GM20000 (cell line): ENCODE measurements around the gene MGST2.

Experiments
- DNase-seq: peaks from one replicate; pipeline ENCODE4 v3.0.0; 2012; ENCODE audit warnings: low spot score
- TF ChIP-seq, protein P1 (sequence below): IDR thresholded peaks from 2 replicates; pipeline ENCODE4 v1.5.1; 2012; ENCODE audit warnings: mild to moderate bottlenecking, control low read depth; ENCODE audit errors: extremely low read depth, missing control alignments

Gene MGST2

DNA sequence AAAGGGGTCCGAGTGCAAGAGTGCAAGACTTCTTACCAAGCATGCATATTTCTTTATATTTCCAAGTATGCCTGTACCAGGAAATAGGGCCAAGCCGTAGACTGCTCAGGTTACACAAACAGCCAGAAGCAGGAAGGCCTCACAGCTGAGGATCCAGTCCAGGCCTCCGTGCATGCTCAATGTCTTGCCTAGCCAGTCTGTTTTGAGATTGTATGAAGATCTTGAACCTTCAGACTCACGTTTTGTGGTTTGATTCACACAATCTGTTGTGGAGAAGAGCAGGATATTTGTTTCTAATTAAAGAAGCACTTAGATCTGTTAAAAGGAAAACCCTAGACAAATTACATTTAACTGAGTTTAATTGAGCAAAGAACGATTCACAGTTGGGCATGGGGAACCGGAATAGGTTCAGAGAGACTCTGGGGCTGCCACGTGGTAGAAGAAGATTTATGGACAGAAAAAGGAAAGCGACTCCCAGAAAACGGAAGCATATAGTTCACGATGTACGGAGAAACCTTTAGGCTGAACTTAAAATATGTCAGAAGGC, 1.2 kb downstream of the MGST2 start:
- TF ChIP-seq, protein P1, sequence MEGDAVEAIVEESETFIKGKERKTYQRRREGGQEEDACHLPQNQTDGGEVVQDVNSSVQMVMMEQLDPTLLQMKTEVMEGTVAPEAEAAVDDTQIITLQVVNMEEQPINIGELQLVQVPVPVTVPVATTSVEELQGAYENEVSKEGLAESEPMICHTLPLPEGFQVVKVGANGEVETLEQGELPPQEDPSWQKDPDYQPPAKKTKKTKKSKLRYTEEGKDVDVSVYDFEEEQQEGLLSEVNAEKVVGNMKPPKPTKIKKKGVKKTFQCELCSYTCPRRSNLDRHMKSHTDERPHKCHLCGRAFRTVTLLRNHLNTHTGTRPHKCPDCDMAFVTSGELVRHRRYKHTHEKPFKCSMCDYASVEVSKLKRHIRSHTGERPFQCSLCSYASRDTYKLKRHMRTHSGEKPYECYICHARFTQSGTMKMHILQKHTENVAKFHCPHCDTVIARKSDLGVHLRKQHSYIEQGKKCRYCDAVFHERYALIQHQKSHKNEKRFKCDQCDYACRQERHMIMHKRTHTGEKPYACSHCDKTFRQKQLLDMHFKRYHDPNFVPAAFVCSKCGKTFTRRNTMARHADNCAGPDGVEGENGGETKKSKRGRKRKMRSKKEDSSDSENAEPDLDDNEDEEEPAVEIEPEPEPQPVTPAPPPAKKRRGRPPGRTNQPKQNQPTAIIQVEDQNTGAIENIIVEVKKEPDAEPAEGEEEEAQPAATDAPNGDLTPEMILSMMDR = no peak
- DNase-seq = no peak

DNA sequence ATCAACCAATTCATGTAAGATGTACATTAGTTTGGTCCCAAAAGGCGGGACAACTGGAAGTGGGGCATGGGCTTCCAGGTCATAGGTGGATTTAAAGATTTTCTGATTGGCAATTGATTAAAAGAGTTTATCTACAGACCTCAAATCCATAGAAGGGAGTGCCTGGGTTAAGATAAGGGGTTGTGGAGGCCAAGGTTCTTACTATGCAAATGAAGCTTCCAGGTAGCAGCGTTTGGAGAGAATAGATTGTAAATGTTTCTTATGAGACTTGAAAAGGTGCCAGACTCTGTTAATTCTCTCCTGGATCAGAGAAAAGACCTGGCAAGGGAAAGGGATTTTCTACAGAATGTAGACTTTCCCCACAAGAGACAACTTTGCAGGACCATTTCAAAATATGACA, 2.4 kb downstream of the MGST2 start:
- no peak for DNase-seq
- TF ChIP-seq, protein P1 = no peak

DNA sequence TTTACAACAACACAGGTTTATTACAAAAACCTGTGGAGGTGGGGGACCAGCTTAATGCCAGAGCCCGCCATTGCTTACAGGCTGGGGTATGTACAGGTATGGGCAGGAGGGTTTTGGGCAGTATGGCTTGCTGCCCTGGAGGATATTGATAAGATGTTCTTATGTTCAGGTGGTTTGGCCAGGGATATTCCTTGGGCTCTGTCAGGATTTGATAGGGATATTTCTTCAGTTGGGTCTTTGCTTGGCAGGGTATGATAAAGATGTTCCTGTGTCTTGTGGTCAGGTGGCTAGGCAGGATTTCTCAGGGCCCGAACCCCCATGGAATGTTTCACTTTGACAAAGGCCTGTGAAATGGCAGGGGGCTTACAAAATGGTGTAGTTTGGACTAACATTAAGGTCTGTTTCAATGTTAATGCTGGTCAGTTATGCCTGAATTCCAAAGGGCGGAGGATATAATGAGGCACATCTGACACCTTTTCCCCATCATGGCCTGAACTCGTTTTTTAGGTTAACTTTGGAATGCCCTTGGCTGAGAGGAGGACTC, 3.1 kb downstream of the MGST2 start:
- no peak for DNase-seq
- TF ChIP-seq, protein P1 = no peak

DNA sequence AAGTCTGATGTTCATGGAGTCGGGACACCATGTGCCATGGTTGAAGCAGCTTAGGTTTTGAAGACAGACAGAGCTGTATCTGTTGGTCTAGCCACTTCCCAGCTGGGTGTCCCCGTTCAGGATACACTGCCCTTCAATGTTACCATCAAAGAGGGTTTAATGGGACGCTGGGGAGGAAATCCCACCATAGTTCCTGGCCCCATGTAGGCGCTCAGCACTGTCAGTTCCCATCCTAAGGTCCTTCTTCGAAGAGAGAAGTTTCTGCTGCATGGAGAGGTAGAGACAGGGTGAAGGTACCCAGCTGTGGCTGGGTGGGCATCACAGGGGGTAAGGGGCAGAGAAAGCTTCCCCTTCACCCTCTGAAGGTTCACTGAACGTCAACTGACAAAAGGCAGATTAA, 3.7 kb downstream of the MGST2 start:
- TF ChIP-seq, protein P1 = no peak
- no peak for DNase-seq

DNA sequence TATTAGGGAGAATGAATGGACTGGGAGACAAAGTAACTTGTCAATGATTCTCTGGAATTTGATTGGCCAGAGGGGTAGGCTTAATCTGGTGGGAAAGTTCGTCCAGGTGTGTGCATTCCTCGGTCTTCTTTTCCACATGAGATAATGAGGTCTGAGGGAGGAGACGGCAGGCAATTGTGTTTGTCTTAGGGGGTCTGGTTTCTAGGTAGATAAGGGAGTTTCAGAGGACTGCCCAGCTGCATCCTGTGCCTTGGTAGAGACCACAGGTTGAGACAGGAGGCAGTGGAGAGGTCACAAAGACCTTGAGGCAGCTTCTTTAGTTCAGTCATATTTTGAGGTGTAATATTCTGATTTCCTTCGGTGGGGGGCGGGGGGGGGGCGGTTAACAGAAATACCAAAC, 4.3 kb downstream of the MGST2 start:
- TF ChIP-seq, protein P1 = no peak
- DNase-seq = no peak

DNA sequence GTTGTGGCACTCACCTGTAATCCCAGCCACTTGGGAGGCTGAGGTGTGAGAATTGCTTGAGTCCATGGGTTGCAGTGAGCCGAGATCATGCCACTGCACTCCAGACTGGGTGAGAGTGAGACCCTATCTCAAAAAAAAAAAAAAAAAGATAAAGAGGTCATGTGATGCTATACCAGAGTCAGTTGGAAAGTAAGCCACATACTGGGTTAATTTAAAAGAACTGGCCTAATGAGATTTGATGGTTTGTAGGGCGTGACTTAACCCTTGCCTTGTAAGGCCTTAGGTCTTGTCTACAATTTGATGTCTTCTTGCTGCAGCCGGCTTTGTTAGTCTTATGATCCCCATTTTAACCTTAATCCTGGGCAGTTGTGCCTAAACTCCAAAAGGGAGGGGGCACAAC, 5.2 kb downstream of the MGST2 start:
- TF ChIP-seq, protein P1 = no peak

DNA sequence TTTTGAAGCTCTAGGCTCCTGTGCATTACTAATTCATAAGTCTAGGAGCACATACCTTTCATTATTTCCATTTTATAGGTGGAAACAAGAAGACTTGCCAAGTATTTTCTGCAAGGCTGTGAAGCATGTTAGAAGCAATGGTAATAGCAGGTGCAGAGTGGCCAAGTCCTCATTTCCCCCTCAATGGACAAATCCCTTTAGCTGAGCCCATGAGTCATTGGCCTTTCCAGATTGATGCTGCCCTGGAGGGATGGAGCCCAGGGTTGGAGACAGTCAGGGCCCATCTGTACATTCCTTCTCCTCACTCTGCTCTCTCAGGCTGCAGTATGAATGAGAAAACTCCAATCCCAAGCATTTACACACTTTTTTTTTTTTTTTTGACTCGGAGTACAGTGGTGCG, 6.6 kb downstream of the MGST2 start:
- TF ChIP-seq, protein P1 = no peak
- no peak for DNase-seq

More for the DNA sequence above, 5.2 kb downstream of the MGST2 start:
- no peak for DNase-seq
